ENCODE data around the gene USF2.

The USF2 gene

GRCh38 chr19:35302446-35302845, 33.7 kb downstream of the USF2 start:
- no peak for DNase-seq

- DNase-seq: no peak
These were observed 34.7 kb downstream of the USF2 start for GRCh38 chr19:35303357-35303915.

GRCh38 chr19:35304036-35304435, 35.3 kb downstream of the USF2 start:
- DNase-seq: no peak

- no peak for DNase-seq
These were observed 36.4 kb downstream of the USF2 start for GRCh38 chr19:35305181-35305580.

- no peak for DNase-seq
These were observed 37.9 kb downstream of the USF2 start for GRCh38 chr19:35306473-35307246.

- no peak for DNase-seq
These were observed 39.2 kb downstream of the USF2 start for GRCh38 chr19:35307931-35308330.

- no peak for DNase-seq
These were observed 40.1 kb downstream of the USF2 start for GRCh38 chr19:35308910-35309309.

GRCh38 chr19:35309481-35310279, 40.9 kb downstream of the USF2 start:
- DNase-seq: no peak

GRCh38 chr19:35310331-35310730, 41.6 kb downstream of the USF2 start:
- DNase-seq: no peak

- no peak for DNase-seq
These were observed 42.2 kb downstream of the USF2 start for GRCh38 chr19:35310811-35311465.

GRCh38 chr19:35311901-35312665, 43.3 kb downstream of the USF2 start:
- DNase-seq: no peak

GRCh38 chr19:35313587-35313986, 44.8 kb downstream of the USF2 start:
- DNase-seq: no peak

- no peak for DNase-seq
These were observed 45.3 kb downstream of the USF2 start for GRCh38 chr19:35314031-35314430.

GRCh38 chr19:35314858-35315470, 46.2 kb downstream of the USF2 start:
- no peak for DNase-seq

- DNase-seq: no peak
These were observed 47.1 kb downstream of the USF2 start for GRCh38 chr19:35315883-35316282.

- no peak for DNase-seq
These were observed 47.8 kb downstream of the USF2 start for GRCh38 chr19:35316560-35316959.

- DNase-seq: no peak
These were observed 48.8 kb downstream of the USF2 start for GRCh38 chr19:35317464-35318043.

- no peak for DNase-seq
These were observed 50.1 kb downstream of the USF2 start for GRCh38 chr19:35318679-35319448.

- no peak for DNase-seq
These were observed 51.4 kb downstream of the USF2 start for GRCh38 chr19:35320065-35320713.

- DNase-seq: no peak
These were observed 52.5 kb downstream of the USF2 start for GRCh38 chr19:35321291-35321690.
